Measurements from ENCODE around the gene FBXO27.
"Not testable (repeated sequence)": the region's sequence is repeated elsewhere in the genome, so short reads cannot be mapped to it uniquely, and the experiment has no call there.

FBXO27 gene, protein sequence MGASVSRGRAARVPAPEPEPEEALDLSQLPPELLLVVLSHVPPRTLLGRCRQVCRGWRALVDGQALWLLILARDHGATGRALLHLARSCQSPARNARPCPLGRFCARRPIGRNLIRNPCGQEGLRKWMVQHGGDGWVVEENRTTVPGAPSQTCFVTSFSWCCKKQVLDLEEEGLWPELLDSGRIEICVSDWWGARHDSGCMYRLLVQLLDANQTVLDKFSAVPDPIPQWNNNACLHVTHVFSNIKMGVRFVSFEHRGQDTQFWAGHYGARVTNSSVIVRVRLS

GRCh38 chr19:39032063-39032918 lies at the start of gene FBXO27:
Gene FBXO27, minus strand, starts transcription at chr19:39032549. Its CDS starts 322 bp downstream, at chr19:39032227.
- peak in 1 of 2 experiments; percentile 26 for DNase-seq

- no peak for DNase-seq
Measured at GRCh38 chr19:39080431-39080830, 48.1 kb upstream of the FBXO27 start.

GRCh38 chr19:39078436-39079200 lies 46.3 kb upstream of the FBXO27 start:
- no peak for DNase-seq

GRCh38 chr19:39077323-39077722 lies 45.0 kb upstream of the FBXO27 start:
- no peak for DNase-seq

DNA sequence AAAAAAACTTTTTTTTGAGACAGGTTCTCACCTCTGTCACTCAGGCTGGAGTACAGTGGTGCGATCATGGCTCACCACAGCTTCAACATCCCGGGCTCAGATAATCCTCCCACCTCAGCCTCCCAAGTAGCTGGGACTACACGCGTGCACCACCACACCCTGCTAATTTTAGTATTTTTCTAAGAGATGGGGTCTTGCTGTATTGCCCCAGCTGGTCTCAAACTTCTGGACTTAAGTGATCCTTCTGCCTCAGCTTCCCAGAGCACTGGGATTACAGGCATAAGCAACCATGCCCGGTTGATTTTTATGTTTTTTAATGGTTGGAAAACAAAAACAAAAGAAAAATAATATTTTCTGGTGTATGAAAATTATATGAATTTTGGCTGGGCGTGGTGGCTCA lies 42.6 kb upstream of the FBXO27 start:
- no peak for DNase-seq

DNA sequence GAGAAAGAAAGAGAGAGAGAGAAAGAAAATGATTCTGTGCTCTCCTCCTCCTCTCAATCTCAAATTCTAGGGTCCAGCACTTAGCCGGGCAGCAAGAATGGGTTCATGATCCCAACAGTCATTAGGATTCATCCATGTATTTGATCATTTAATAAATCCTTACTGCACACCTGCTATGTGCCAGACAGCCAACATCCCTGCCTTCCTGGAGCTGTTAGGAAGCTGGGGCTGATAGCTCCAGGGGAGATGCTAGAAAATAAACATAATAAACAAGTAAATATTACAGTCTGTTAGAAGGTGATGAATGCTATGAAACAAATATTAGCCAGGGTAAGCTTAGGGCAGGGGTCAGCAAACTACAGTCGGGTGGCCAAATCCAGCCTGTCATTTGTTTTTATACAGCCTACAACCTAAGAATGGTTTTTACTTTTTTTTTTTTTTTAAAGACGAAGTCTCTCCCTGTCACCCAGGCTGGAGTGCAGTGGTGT lies 41.9 kb upstream of the FBXO27 start:
- DNase-seq: no peak

DNA sequence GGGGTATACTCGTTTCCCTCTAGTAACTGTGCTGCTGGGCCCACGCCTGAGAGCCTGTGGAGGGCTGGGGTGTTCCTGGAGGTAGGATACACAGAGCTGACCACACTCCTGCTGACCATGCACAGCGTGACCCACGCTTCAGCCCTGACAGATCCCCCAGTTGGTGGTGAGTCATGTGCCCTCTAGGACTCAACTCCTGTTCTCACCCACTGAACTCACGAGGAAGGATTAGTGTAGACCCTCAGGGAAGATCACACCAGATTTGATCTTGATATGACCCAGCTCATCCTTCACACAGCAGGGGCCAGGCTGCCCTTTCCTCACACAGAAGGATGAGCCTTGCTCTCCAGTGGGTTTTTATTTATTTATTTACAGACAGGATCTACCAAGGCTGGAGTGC lies 38.5 kb upstream of the FBXO27 start:
- no peak for DNase-seq

DNA sequence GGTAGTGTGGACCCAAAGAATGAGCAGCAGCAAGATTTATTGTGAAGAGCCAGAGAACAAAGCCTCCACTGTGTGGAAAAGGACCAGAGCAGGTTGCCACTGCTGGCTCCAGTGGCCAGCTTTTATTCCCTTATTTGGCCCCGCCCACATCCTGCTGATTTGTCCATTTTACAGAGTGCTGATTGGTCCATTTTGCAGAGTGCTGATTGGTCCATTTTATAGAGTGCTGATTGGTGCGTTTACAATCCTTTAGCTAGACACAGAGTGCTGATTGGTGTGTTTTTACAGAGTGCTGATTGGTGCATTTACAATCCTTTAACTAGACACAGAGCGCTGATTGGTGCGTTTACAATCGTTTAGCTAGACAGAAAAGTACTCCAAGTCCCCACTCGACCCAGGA lies 35.9 kb upstream of the FBXO27 start:
- not testable (repeated sequence) for DNase-seq

GRCh38 chr19:39067104-39067503 lies 34.8 kb upstream of the FBXO27 start:
- DNase-seq: no peak

DNA sequence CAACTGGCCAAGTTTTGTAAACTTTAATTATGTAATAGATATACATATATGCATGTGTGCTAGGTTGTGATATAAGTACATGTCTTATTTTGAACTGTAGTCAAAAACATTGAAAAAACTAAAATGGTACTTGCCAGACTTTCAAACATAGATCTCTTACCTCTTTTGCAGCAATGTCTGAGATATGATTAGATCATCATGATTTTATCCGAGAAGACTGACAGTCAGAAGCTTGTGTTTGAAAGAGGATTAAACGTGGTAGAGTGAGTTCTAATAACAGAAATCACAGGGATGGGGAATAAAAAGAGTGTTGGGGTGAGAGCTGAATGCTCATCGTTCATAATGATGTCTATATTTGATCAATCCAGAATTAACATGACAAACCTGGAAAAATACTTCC lies 33.6 kb upstream of the FBXO27 start:
- no peak for DNase-seq

GRCh38 chr19:39064405-39064804 lies 32.1 kb upstream of the FBXO27 start:
- DNase-seq: no peak

- no peak for DNase-seq
Measured at GRCh38 chr19:39060171-39060570, 27.8 kb upstream of the FBXO27 start.

DNA sequence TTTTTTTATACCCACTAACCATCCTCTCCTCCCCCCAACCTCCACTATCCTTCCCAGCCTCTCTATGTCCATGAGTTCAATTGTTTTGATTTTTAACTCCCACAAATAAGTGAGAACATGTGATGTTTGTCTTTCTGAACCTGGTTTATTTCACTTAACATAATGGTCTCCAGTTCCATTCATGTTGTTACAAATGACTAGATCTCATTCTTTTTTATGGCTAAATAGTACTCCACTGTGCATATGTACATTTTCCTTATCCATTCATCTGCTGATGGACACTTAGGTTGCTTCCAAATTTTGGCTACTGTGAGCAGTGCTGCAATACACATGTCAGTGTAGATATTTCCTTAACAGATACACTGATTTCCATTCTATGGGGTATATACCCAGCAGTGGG lies 27.0 kb upstream of the FBXO27 start:
- DNase-seq: no peak

DNA sequence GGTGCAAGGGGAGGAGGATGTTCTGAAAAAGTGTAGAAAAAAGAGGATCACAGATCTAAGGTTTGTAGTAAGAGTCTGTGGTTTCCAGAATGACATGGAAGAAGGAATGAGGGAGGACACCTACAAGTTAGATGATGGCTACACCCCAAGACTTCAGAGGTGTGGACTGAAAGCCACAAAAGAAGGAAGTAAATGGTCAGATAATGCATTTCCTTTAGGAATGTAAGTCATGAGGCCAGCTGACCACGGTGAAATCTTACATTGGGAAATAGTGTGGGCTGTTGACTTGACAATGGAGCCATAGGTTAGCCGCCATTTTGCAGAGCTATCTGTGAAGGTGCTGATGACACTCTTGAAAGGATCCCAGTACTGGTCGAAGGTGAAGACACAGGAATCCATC lies 25.3 kb upstream of the FBXO27 start:
- DNase-seq: no peak

DNA sequence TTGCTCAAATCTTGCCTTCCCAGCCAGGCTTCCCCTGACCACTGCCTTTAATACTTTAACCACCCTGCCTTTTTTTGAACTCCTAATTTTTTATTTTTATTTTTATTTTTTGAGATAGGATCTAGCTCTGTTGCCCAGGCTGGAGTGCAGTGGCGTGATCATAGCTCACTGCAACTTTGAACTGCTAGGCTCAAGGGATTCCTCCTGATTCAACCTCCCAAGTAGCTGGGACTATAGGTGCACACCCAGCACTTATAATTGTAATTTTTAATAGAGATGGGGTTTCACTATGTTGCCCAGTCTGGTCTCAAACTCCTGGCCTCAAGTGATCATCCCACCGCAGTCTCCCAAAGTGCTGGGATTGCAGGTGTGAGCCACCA lies 21.7 kb upstream of the FBXO27 start:
- no peak for DNase-seq

- DNase-seq: no peak
Measured at GRCh38 chr19:39053276-39054090, 21.1 kb upstream of the FBXO27 start.

DNA sequence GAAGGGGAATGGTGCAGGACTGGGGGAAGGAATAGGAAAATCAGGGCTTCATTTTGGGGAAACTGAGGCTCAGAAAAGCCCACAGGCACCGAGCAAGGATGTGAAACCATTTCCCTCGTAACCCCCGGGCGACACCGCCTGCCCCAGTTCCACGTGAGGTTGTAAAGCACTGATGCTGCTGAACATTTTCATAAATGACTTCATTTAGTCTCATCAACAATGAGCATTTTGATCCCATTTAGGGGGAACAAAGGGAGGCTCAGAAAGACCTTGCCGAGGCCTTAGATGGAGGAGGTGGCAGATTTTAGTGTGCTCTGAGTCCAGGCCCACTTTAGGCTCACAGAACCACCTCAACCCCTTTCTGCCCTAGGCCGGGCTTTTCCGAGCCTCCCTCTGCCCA lies 20.5 kb upstream of the FBXO27 start:
- no peak for DNase-seq

DNA sequence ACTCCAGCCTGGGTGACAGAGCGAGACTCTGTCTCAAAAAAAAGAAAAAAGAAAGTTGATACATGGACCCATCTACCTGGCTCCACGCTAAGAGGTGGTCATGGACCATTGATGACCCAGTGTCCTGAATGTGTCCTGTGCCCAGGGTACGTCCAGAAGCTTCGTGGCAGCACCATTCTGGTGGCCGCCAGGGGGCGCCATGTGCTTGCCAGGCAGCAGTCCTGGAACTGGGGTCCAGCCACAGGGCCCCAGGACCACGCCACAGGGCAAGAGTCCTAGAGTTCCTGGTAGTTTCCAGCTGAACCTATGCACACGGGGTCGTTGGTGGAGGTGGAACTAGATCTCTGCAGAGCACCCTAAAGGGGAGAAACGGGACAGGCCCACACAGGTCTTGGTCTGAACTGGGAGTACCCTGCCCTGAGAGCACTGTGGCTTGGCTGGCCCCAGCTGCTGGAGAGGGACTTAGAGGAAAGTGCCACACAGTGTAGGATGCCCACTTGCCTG lies 19.9 kb upstream of the FBXO27 start:
- DNase-seq: peak; percentile 69 to 81

- no peak for DNase-seq
Measured at GRCh38 chr19:39047073-39047472, 14.7 kb upstream of the FBXO27 start.

- DNase-seq: no peak
Measured at GRCh38 chr19:39046037-39046821, 13.9 kb upstream of the FBXO27 start.

- DNase-seq: no peak
Measured at GRCh38 chr19:39045506-39045905, 13.2 kb upstream of the FBXO27 start.

Data from activated T-cell treated with anti-CD3 and anti-CD28 coated beads, Interleukin-2, amount 50 U/mL, for 48 hours (primary cell).